C4-2B (cell line): ENCODE data around the gene PPFIBP1.
A peak's percentile ranks its signal among the peaks of the same experiment; 100 is the strongest.
"Not testable (repeated sequence)": the region's sequence is repeated elsewhere in the genome, so short reads cannot be mapped to it uniquely, and the experiment has no call there.

Experiments used
- H3K27ac ChIP-seq: fragments of 450-650 bp; 2 replicates; pipeline ENCODE4 v1.5.1; 2017
- ZFX ChIP-seq: fragments of 450-650 bp; IDR thresholded peaks from 2 replicates; pipeline ENCODE4 v1.6.1; 2017
- TF ChIP-seq, protein P1 (sequence below): fragments of 450-650 bp; conservative IDR thresholded peaks from 2 replicates; pipeline ENCODE4 v1.5.1; 2017; ENCODE audit warnings: mild to moderate bottlenecking

The PPFIBP1 gene

DNA sequence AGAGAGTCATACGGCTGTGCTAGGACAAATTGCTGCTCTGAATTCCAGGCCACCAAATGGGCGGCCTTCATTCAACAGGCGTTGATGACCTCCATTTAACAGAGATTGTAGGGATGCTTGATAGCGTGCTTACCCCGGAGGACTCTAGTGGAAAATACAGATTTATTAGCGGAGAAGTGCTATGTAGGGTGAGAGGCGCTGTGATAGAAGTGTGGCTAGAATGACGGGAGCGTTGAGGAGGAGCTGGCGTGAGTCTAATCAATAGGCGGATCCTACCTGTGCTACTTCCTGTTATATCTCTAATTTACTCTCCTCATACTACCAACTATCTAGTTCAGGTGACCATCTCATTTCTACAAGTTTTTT is 187.3 kb downstream of the PPFIBP1 start:
- H3K27ac ChIP-seq, result peak overlapping the region; percentile 98
- TF ChIP-seq ZFX, result no peak

DNA sequence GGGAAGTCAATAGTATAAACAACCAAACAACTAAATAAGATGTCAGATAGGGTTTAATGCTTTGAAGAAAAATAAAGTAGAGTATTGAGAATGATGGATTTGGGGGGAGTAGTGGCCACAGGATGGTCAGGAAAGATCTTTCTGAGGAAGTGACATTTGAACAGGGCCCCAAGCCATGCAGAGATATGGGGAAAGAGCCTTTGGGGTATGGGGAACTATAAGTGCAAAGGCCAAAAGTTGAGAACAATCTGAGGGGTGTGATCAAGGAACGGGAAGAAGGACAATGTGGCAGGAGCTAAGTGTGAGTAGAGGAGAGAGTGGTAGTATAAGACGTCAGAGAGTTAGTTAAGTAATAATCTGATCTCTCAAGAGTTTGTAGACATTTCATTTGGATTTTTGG is 188.0 kb downstream of the PPFIBP1 start:
- H3K27ac ChIP-seq, result no peak overlapping the region
- no peak for TF ChIP-seq ZFX
- TF ChIP-seq, protein P1, sequence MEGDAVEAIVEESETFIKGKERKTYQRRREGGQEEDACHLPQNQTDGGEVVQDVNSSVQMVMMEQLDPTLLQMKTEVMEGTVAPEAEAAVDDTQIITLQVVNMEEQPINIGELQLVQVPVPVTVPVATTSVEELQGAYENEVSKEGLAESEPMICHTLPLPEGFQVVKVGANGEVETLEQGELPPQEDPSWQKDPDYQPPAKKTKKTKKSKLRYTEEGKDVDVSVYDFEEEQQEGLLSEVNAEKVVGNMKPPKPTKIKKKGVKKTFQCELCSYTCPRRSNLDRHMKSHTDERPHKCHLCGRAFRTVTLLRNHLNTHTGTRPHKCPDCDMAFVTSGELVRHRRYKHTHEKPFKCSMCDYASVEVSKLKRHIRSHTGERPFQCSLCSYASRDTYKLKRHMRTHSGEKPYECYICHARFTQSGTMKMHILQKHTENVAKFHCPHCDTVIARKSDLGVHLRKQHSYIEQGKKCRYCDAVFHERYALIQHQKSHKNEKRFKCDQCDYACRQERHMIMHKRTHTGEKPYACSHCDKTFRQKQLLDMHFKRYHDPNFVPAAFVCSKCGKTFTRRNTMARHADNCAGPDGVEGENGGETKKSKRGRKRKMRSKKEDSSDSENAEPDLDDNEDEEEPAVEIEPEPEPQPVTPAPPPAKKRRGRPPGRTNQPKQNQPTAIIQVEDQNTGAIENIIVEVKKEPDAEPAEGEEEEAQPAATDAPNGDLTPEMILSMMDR, result no peak

DNA sequence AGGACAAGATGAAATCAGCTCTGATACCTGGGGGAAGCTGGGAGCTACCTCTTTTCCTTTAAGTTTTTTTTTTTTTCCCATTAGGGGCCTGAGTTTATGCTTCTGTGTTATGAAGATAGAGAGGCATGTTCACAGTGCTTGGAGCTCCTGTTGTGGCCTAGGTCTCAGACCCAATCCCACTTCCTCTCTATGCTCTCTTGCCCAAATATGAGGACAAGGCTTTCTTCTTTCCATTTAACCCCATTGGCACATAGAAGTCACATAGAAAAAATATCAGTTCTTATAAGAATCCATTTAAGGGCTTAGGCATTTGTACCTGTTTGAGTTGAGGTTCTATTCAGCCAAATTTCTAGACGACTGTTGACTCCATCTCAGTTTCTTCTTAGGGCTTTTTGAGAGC is 199.2 kb downstream of the PPFIBP1 start:
- TF ChIP-seq ZFX, result no peak
- TF ChIP-seq, protein P1, result no peak
- no peak overlapping the region for H3K27ac ChIP-seq

DNA sequence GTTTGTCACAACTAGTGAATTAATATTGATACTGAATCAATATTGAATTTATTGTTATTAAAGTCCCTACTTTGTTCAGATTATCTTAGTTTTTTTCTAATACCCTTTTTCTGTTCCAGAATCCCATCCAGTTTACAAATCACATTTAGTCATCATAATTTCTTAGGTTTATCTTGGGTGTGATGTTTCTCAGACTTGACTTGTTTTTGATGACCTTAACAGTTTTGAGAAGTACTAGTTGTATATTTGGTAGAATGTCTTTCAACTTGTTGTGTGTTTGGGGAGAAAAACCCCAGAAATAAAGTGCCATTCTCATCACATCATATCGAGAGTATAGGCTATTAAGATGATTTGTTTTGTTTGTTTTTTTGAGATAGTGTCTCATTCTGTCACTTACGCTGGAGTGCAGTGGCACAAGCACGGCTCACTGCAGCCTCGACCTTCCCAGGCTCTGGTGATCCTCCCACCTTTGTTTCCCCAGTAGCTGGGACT is 206.1 kb downstream of the PPFIBP1 start:
- no peak for TF ChIP-seq ZFX
- TF ChIP-seq, protein P1, result no peak
- H3K27ac ChIP-seq, result no peak overlapping the region

DNA sequence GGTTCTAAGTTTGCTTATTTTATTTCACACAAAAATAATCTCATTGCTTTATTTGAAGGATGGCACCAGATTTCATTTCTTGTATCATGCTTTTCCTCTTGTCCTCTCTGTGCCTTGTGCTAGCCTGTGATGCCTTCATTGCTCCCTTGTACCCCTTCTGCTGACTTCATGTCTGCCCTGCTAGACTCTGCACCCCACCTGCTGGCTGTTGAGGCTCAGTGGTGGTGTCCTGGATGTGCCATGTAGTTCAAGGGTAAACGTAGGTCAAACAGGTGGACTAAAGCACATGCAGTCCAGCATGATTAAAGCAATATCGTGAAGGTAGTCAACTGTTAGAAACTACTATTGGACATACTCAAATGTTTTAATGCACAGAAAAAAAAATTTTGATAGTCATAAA is 208.3 kb downstream of the PPFIBP1 start:
- TF ChIP-seq, protein P1, result no peak
- H3K27ac ChIP-seq, result no peak overlapping the region

DNA sequence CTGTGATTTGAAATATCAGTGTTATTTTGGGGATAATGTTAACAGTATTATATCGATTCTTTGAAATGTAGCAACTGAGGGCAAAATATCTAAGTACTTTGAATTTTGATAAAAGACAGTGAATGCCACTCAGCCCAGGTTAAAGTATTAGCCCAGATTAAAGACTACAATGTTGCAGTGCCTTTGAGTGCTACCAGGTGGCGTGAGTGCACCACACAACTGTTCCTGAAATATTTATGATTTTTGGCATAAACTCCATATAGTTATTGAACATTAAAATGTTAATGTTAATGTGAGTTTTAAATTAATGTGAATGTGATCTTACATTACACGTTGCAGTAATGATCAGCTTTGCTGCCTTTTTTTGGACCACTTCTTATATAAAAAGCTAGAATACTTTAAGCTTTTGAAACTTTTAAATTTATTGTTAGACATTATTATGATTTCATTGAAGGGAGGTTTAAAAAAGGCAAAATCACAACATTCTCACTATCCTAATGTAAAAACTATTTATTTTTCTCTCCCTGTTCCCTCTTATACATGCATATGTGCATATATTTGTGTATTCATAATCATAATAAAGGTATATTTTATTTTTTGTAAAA is 209.1 kb downstream of the PPFIBP1 start:
- TF ChIP-seq ZFX, result no peak
- TF ChIP-seq, protein P1, result peak; percentile 85
- H3K27ac ChIP-seq, result no peak overlapping the region

DNA sequence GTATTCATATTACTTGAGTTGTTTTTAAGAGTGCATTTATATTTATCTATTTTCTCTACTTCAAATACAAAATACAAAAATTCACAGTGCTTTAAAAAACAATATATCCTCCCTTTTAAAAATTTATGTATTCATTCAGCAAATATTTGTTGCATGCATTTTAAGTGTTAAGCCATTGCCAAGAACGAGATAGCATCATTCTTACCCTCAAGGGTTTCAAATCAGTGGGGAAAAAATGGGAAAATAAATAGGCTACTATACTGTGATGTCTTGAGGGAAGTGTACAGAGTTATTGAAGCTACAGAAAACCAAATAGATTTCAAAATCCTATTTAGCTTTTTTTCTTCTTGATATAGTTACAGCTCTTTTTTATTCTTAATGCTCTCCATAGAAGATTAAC is 209.8 kb downstream of the PPFIBP1 start:
- TF ChIP-seq, protein P1, result no peak
- no peak for TF ChIP-seq ZFX
- no peak overlapping the region for H3K27ac ChIP-seq

DNA sequence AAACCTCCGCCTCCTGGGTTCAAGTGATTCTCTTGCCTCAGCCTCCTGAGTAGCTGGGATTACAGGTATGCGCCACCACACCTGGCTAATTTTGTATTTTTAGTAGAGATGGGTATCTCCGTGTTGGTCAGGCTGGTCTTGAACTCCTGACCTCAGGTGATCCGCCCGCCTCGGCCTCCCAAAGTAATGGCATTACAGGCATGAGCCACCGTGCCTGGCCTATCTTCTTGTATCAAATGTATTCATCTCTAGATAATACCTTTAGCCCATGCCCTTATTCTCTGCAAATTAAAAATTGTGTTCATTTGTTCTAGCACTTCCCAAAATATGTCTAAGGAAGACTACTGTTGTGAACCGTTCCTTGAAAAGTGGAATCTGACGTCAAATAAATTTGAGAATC is 210.3 kb downstream of the PPFIBP1 start:
- not testable (repeated sequence) for H3K27ac ChIP-seq
